GM13976 (cell line): ENCODE results near the gene LAD1.

Experiments used
- DNase-seq: peaks from one replicate; pipeline ENCODE4 v3.0.0; 2012; ENCODE audit warnings: low spot score
- CTCF ChIP-seq: IDR thresholded peaks from 2 replicates; pipeline ENCODE4 v1.5.1; 2012; ENCODE audit warnings: borderline replicate concordance, mild to moderate bottlenecking; ENCODE audit not compliant: insufficient read depth; ENCODE audit errors: extremely low read depth, missing control alignments, control extremely low read depth
- in situ Hi-C: fragments of 300-500 bp; cut with MboI; formaldehyde crosslinking; loops from one replicate; pipeline ENCODE4 v1.12.0; 2022; ENCODE audit warnings: low sequenced_read_pairs, mixed read lengths, inconsistent platforms; ENCODE audit not compliant: unreplicated experiment

LAD1 gene

DNA sequence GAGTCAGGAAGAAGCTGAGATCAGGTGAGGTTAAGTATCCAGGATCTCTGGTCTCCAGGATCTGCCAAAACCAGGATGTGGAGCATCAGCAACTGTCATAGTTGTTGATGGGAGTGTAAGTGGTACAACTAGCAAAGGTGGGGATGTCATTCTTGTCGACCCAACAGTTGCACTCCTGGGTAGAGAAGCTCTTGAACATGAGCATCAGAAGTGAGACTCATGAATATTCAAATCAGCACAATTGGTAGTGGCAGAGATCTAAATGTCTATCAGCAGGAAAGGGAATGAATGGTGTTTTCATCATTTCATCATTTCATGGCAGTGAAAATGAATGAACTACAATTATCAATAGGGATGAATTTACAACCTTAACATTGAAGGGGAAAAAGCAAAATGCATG lies 4.2 kb upstream of the LAD1 start:
- in situ Hi-C loops, result no loop called here
- DNase-seq, result no peak
- TF ChIP-seq CTCF, result no peak

GRCh38 chr1:201401700-201402099 lies 2.6 kb upstream of the LAD1 start:
- TF ChIP-seq CTCF, result no peak
- in situ Hi-C loops, result no loop called here
- no peak for DNase-seq

DNA sequence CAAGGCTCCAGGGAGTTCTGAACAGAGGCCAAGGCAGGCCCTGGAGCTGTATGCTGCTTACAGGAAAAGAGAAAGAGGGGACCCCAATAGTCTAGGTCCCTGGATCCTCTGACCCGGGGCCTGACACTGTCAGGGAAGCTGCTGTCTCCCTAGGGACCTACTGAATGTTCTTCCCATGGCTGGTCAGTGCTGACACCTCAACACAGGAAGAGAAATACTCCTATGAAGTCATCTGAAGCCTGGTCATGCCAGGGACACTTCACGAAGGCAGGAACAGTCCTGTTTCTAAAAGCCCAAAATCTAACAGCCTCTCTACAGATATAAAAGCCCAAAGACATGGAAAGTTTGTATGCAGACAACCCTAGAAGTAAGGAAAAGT lies 1.7 kb upstream of the LAD1 start:
- in situ Hi-C loops, result no loop called here
- TF ChIP-seq CTCF, result no peak

DNA sequence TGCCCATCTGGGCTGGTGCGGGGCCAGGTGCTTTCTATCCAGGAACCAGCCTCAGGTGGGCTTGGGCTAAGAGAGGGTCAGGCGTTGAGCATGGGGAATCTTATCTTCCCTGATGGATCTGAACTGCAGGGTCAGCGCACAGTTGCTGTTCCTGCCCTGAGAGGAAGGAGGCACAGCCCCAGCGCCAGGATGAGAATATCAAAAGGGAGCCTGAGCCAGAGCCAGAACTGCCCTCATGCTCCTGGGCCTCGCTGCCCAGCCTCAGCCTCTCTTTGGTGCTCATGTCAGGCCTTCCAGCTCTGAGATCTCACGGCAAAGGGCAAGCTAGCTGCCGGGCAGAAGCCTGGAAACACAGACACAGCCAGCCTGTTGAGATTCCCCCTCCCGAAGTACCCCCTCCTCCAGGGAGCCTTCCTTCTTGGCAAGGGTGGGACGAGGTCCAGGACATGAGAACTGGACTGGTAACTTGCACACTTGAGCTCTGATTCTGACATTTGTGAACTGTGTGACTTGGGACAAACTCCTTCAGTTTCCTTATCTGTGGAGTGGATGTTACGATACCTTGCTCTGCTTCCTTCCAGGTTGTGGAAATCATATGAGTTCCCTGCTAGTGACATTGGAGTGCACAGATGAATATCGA lies 1.2 kb upstream of the LAD1 start:
- DNase-seq, result no peak
- TF ChIP-seq CTCF, result no peak
- in situ Hi-C loops, result no loop called here

More for the DNA sequence above, 1.7 kb upstream of the LAD1 start:
- DNase-seq, result no peak

DNA sequence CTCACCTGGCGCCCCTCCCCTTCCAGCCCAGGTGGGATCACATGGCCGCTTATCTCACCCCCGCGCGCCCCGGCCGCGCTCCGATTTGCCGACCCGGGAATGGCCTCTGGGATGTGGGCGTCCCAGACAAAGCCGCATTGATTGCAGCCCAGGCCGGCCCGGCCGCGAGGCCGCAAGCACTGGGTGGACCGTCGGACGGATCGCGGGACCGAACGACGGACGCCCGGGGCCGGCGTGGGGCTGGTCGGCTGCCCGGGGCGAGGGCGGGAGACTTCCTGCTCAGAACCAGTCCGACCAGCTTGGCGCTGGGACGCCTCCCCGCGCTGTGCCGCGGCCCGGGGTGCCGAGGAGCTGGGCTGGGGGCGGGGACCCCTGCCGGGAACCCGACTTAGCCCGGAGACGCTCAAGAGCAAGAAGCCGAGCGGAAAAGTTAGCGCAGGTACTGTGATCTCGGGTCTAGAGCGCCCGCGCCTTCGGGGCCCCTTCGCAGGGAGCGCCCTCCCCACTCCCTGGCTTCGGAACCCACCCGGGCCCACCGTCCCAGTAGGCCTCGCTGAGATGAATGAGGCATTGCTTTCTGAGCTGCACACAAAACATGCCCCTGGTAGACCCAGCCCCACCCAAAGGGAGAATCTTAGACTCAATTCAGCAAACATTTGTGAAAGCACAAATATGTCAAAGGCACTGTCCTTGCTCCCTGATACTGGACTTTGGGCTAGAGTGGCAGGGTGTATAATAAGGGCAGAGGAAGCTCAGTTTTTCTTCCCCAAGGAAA lies 415 bp upstream of the LAD1 start:
- DNase-seq, result no peak
- in situ Hi-C loops, result no loop called here
- no peak for TF ChIP-seq CTCF

DNA sequence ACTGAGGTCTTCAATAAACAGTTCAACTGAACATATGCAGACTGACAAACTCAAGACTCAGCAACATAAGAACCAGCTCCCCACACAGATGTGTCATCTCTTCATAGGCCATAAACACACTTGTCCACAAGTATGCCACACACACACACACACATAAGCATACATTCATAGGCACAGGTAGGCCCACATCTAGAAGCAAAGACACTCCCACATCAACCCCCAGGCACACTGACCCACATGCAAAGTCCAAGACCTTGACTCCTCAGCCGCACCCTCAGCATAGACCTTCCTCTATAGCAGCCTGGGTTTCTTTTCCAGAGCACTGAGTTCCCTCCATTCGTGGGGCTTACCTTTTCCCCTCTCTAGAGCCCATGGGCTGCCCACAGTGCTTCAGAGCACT lies 1.4 kb downstream of the LAD1 start:
- DNase-seq, result no peak
- no peak for TF ChIP-seq CTCF
- in situ Hi-C loops, result no loop called here
